Measurements from ENCODE around the gene FAU.

The FAU gene

GRCh38 chr11:65165410-65166317 is 43.7 kb upstream of the FAU start:
- Mint-ChIP-seq H3K9me3 (no peaks in the 10 kb centered on the region), H3K27me3 (ENCODE audit: low read depth) (peaks cover 6% of the 10 kb centered on the region), H3K36me3 (ENCODE audit: low read depth) (no peaks in the 10 kb centered on the region), H3K4me1 (peaks cover 7% of the 10 kb centered on the region), H3K27ac (peak overlapping the region in 2 of 3 experiments; percentile 0 to 28), H3K4me3 (peak overlapping the region in 2 of 3 experiments; percentile 1 to 17)
- TF ChIP-seq CTCF (IDR thresholded peaks at IDR 0.05; ENCODE audit: unreplicated experiment in 3 of 3) = no peak

- no peaks in the 10 kb centered on the region for H3K4me1 Mint-ChIP-seq
- H3K27ac Mint-ChIP-seq = no peak overlapping the region
- H3K36me3 Mint-ChIP-seq (ENCODE audit: low read depth) = no peaks in the 10 kb centered on the region
- peaks cover 3% of the 10 kb centered on the region for H3K27me3 Mint-ChIP-seq (ENCODE audit: low read depth)
- H3K9me3 Mint-ChIP-seq = no peaks in the 10 kb centered on the region
- no peak overlapping the region for H3K4me3 Mint-ChIP-seq
- no peak for TF ChIP-seq CTCF (IDR thresholded peaks at IDR 0.05; ENCODE audit: unreplicated experiment in 3 of 3)
Observed at GRCh38 chr11:65163684-65164083, 41.8 kb upstream of the FAU start.

- H3K36me3 Mint-ChIP-seq (ENCODE audit: low read depth) = no peaks in the 10 kb centered on the region
- H3K4me1 Mint-ChIP-seq = no peaks in the 10 kb centered on the region
- no peaks in the 10 kb centered on the region for H3K9me3 Mint-ChIP-seq
Observed at GRCh38 chr11:65160643-65161042, 38.7 kb upstream of the FAU start.

GRCh38 chr11:65159012-65159411 is 37.1 kb upstream of the FAU start:
- TF ChIP-seq CTCF (IDR thresholded peaks at IDR 0.05; ENCODE audit: unreplicated experiment in 3 of 3) = no peak
- no peak overlapping the region for H3K4me3 Mint-ChIP-seq
- no peaks in the 10 kb centered on the region for H3K4me1 Mint-ChIP-seq
- no peaks in the 10 kb centered on the region for H3K36me3 Mint-ChIP-seq (ENCODE audit: low read depth)
- H3K27me3 Mint-ChIP-seq (ENCODE audit: low read depth) = no peaks in the 10 kb centered on the region
- H3K27ac Mint-ChIP-seq = no peak overlapping the region
- H3K9me3 Mint-ChIP-seq = no peaks in the 10 kb centered on the region

More at GRCh38 chr11:65160643-65161042, 38.7 kb upstream of the FAU start:
- Mint-ChIP-seq H3K27ac (no peak overlapping the region), H3K4me3 (no peak overlapping the region), H3K27me3 (ENCODE audit: low read depth) (peaks cover 2% of the 10 kb centered on the region)
- no peak for TF ChIP-seq CTCF (IDR thresholded peaks at IDR 0.05; ENCODE audit: unreplicated experiment in 3 of 3)

- no peak overlapping the region for H3K4me3 Mint-ChIP-seq
- H3K9me3 Mint-ChIP-seq = no peaks in the 10 kb centered on the region
- peaks cover 5% of the 10 kb centered on the region for H3K27me3 Mint-ChIP-seq (ENCODE audit: low read depth)
- no peaks in the 10 kb centered on the region for H3K36me3 Mint-ChIP-seq (ENCODE audit: low read depth)
- no peak overlapping the region for H3K27ac Mint-ChIP-seq
- no peak for TF ChIP-seq CTCF (IDR thresholded peaks at IDR 0.05; ENCODE audit: unreplicated experiment in 3 of 3)
- no peaks in the 10 kb centered on the region for H3K4me1 Mint-ChIP-seq
Observed at GRCh38 chr11:65157336-65157735, 35.4 kb upstream of the FAU start.

GRCh38 chr11:65156926-65157325 is 35.0 kb upstream of the FAU start:
- Mint-ChIP-seq H3K27ac (no peak overlapping the region), H3K36me3 (ENCODE audit: low read depth) (no peaks in the 10 kb centered on the region)

More at GRCh38 chr11:65156926-65157325, 35.0 kb upstream of the FAU start:
- peaks cover 5% of the 10 kb centered on the region for H3K27me3 Mint-ChIP-seq (ENCODE audit: low read depth)
- TF ChIP-seq CTCF (IDR thresholded peaks at IDR 0.05; ENCODE audit: unreplicated experiment in 3 of 3) = no peak
- H3K4me3 Mint-ChIP-seq = no peak overlapping the region
- no peaks in the 10 kb centered on the region for H3K9me3 Mint-ChIP-seq
- no peaks in the 10 kb centered on the region for H3K4me1 Mint-ChIP-seq
